AG04450 (cell line): ENCODE data around the gene CCR5. TPM values are rescaled to one million over a fixed set of nuclear protein-coding genes. Genes with fewer than 3 reads are reported as not detected.

Experiments
- CTCF ChIA-PET: fragments of 300-600, 350-600 bp; formaldehyde crosslinking; extraction: SDS; loops from one replicate; lab custom pipeline; 2022; ENCODE audit warnings: antibody characterized with exemption, inconsistent platforms; lab: Charles Lee
- POLR2A ChIA-PET: fragments of 350-600 bp; formaldehyde crosslinking; extraction: SDS; loops from one replicate; lab custom pipeline; 2021; ENCODE audit warnings: antibody characterized with exemption, inconsistent platforms; lab: Yijun Ruan, JAX
- DNase-seq: peaks from one replicate; pipeline ENCODE4 v3.0.0-alpha.2; 2011; ENCODE audit warnings: low read depth, low spot score
- H3K27ac ChIP-seq: one replicate; pipeline ENCODE4 v1.5.1; 2012; ENCODE audit warnings: low read depth, low read length, control low read depth
- H3K27me3 ChIP-seq: one replicate; pipeline ENCODE4 v1.6.0; 2012; ENCODE audit warnings: low read length; ENCODE audit not compliant: control insufficient read depth, insufficient read depth
- H3K4me3 ChIP-seq: 2 replicates; pipeline ENCODE4 v1.5.1; 2011; ENCODE audit warnings: mild to moderate bottlenecking, low read depth, low read length, control low read depth
- H3K9me3 ChIP-seq: 2 replicates; pipeline ENCODE4 v1.5.1; 2012; ENCODE audit warnings: low read length; ENCODE audit not compliant: control insufficient read depth, insufficient read depth
- polyA plus RNA-seq: library from polyadenylated mRNA; depleted of rRNA; stranded (reverse); fragments of >200 nt; gene quantifications from 2 replicates; pipeline ENCODE4 v1.2.3, GENCODE V29; 2011
- TF ChIP-seq, protein P1 (sequence below): IDR thresholded peaks from 2 replicates; pipeline ENCODE4 v1.5.1; 2011; ENCODE audit warnings: low read depth, low read length, control low read depth, inconsistent platforms

Gene CCR5
- polyA plus RNA-seq, 1 experiment = not detected

GRCh38 chr3:46407970-46408369 is 37.2 kb downstream of the CCR5 start:
- POLR2A ChIA-PET = no interaction called here
- Histone ChIP-seq H3K27ac (no peak overlapping the region), H3K4me3 (no peak overlapping the region), H3K9me3 (no peaks in the 10 kb centered on the region), H3K27me3 (no peaks in the 10 kb centered on the region)
- no peak for DNase-seq
- TF ChIP-seq, protein P1, sequence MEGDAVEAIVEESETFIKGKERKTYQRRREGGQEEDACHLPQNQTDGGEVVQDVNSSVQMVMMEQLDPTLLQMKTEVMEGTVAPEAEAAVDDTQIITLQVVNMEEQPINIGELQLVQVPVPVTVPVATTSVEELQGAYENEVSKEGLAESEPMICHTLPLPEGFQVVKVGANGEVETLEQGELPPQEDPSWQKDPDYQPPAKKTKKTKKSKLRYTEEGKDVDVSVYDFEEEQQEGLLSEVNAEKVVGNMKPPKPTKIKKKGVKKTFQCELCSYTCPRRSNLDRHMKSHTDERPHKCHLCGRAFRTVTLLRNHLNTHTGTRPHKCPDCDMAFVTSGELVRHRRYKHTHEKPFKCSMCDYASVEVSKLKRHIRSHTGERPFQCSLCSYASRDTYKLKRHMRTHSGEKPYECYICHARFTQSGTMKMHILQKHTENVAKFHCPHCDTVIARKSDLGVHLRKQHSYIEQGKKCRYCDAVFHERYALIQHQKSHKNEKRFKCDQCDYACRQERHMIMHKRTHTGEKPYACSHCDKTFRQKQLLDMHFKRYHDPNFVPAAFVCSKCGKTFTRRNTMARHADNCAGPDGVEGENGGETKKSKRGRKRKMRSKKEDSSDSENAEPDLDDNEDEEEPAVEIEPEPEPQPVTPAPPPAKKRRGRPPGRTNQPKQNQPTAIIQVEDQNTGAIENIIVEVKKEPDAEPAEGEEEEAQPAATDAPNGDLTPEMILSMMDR = no peak
- CTCF ChIA-PET = no interaction called here

- no peaks in the 10 kb centered on the region for H3K27me3 ChIP-seq
- no peaks in the 10 kb centered on the region for H3K9me3 ChIP-seq
- DNase-seq = no peak
- CTCF ChIA-PET = no interaction called here
- no peak overlapping the region for H3K27ac ChIP-seq
- TF ChIP-seq, protein P1 = no peak
- POLR2A ChIA-PET = no interaction called here
- no peak overlapping the region for H3K4me3 ChIP-seq
These were observed 38.1 kb downstream of the CCR5 start for GRCh38 chr3:46408853-46409252.

DNA sequence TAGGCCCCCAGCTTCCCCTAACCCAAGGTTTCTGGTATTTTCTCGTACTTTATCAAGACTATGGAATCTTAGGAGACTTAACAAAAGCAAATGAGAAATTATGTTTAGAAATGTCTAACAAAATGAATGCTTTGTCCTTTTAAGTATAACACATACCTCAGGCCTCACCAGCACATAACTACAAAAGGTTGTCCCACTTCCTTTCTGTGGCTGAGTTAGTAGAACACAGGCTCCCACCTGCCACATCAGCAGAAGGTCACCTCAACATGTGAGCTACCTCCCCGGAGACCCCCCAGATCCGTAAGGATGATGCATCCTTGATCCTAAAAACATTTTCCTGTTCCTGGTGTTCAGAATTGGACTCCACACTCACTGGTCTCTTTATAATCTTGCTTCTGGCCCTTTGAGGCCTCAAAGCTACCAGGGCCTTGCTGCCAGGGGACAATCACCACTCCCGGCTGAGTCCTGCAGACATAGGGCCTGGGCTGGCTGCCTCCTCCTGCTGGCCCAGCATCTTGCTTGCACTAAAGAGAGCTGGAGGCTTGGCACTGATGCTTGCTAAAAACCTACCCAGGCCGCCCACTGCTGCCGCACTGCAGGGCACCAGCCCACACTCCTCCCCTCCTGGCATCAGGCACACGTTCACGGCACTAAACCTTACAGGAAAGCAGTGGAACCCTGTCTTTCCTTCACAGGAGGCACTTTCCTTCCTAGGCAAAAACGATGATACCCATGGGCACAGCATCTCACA is 39.2 kb downstream of the CCR5 start:
- DNase-seq = no peak
- ChIA-PET POLR2A (no interaction called here), CTCF (interaction anchor here (1.4 kb wide), 1 partner anchor 31 kb away, joined by 3 read pairs; no protein-coding TSS in a partner anchor)
- Histone ChIP-seq H3K27ac (no peak overlapping the region), H3K27me3 (peaks cover 3% of the 10 kb centered on the region), H3K4me3 (no peak overlapping the region), H3K9me3 (no peaks in the 10 kb centered on the region)
- TF ChIP-seq, protein P1 = no peak

- Histone ChIP-seq H3K4me3 (no peak overlapping the region), H3K9me3 (no peaks in the 10 kb centered on the region), H3K27ac (no peak overlapping the region), H3K27me3 (peaks cover 3% of the 10 kb centered on the region)
- POLR2A ChIA-PET = no interaction called here
- no peak for DNase-seq
- TF ChIP-seq, protein P1 = no peak
- CTCF ChIA-PET = interaction anchor here (1.4 kb wide), 1 partner anchor 32 kb away, joined by 3 read pairs; no protein-coding TSS in a partner anchor
These were observed 39.9 kb downstream of the CCR5 start for GRCh38 chr3:46410669-46411068.

- H3K4me3 ChIP-seq = no peak overlapping the region
- H3K9me3 ChIP-seq = no peaks in the 10 kb centered on the region
- POLR2A ChIA-PET = no interaction called here
- peaks cover 3% of the 10 kb centered on the region for H3K27me3 ChIP-seq
- CTCF ChIA-PET = interaction anchor here (0.6 to 1.4 kb wide), 2 partner anchors 33 to 599 kb away, joined by 3 read pairs; no protein-coding TSS in a partner anchor
- H3K27ac ChIP-seq = no peak overlapping the region
- no peak for DNase-seq
- TF ChIP-seq, protein P1 = no peak
These were observed 40.5 kb downstream of the CCR5 start for GRCh38 chr3:46411271-46411670.
